NCI-H146 (cell line): ENCODE measurements around the gene NEB.
"Not testable (repeated sequence)": the region's sequence is repeated elsewhere in the genome, so short reads cannot be mapped to it uniquely, and the experiment has no call there.

Experiments used
- DNase-seq: peaks from one replicate; lab custom pipeline; 2025; lab: John Stamatoyannopoulos, UW

The NEB gene

DNA sequence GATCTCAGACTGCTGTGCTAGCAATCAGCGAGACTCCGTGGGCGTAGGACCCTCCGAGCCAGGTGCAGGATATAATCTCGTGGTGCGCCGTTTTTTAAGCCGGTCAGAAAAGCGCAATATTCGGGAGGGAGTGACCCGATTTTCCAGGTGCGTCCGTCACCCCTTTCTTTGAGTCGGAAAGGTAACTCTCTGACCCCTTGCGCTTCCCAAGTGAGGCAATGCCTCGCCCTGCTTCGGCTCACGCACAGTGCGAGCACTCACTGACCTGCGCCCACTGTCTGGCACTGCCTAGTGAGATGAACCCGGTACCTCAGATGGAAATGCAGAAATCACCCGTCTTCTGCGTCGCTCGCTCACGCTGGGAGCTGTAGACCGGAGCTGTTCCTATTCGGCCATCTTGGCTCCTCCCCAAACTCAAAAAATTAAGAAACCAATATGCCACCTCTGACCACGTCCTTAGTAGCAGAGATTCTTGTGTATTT, 29.8 kb downstream of the NEB start:
- DNase-seq = not testable (repeated sequence)

DNA sequence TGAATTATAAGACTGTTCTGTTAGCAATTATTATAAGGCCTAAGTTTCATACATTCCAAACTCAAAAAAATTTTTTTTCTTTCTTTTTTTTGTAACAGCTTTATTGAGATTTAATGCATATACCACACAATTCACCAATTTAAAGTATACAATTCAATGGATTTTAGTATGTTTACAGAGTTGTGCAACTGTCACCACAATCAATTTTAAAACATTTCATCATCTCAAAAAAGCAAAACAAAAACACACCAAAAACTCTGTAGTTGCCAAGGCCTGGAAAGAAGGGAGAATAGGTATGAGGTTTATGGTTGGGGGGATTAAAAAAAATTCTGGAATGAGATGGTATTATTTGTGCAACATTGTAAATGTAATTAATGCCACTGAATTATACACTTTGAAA, 36.1 kb downstream of the NEB start:
- not testable (repeated sequence) for DNase-seq

DNA sequence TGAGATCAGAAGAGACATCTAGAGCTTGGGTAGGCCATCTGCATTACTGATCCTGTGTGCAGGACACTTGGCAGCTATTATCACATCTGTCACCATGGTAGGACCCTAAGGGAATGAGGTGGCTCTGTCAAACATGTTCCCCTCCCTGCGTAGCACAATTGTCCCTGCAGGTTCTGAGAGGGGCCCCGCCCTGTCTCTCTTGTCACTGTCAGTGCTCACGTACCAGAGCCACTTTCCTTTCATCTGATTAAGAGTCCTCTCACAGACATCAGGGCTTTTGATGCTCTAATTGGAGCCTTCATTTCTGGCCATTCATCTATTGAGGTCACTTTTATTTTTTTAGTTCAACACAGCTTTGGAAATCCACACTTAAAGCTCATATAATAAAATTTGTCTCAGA, 38.5 kb downstream of the NEB start:
- no peak for DNase-seq

DNA sequence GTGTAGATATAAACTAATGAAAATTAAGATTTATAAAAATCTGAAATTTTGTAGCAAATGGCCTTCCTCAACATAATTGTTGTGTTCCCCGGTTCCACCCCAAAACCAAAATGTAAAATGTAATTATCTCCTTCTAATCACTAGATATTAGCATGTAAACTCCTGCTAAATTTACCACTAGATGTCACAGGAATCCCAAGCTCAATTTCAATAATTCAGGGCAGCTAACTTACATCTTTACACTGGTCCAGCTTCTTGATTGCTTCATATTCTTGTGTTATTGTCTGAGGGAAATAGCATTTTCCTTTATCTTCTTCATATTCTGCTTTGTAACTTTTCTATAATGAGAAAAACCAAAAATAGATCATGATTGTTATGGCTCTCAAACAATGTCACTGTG, 42.6 kb downstream of the NEB start:
- no peak for DNase-seq

DNA sequence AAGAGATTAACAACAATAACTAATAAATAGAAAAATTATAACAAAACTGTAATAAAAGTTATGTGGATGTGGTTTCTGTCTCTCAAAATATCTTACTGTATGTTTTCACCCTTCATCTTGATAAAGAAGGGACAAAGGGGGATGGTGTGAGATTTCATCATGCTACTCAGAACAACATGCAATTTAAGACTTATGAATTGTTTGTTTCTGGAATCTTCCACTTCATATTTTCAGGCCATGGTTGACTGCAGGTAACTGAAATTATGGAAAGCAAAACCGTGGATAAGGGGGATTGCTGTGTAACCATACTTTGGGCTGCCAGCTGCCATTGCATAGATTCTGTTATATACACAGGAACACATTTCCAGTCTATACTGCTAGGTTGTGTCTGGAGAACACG, 45.6 kb downstream of the NEB start:
- DNase-seq = no peak

DNA sequence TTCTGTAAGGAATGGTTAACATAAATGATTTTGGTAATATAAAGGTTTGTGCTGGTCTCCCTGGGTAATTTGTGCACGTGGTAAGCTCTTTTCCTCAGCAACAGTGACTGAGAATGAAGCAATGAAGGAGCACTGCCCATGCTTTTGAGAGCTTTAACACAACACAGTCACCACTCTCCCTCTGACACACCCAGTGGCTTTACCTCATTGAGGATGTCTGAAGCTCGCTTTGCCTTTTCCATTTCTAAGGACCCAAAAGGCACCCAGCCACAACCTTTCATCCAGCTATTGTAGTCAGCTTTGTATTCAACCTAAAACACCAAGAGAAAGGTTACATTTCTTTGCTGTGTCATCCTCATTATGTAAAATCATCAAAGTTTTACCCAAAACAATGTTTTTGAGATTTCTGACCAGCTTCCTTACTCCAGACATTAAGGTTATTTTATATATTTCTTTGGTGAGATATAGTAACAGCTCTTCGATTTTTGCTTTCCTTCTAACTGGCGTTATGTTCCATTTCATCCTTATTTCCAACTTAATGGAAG, 51.7 kb downstream of the NEB start:
- DNase-seq = no peak

DNA sequence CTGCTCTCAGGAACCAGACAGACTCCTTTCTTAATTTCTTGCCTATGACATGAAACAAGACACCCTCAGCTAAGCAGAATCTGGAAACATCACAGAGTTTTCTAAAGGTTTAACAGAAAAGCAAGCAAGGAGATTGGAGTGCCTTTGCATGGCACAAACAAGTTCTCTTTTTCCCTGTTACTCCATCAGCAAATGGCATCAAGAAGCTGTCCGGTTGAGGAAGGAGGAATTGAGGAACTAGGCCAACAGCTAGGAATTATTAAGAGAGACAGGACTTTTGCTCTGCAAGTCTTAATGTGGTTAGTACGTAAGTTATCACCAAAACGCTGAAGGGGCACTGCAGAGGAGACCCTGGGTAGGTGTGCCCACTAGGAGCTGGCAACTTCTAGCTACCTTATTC, 53.2 kb downstream of the NEB start:
- no peak for DNase-seq

DNA sequence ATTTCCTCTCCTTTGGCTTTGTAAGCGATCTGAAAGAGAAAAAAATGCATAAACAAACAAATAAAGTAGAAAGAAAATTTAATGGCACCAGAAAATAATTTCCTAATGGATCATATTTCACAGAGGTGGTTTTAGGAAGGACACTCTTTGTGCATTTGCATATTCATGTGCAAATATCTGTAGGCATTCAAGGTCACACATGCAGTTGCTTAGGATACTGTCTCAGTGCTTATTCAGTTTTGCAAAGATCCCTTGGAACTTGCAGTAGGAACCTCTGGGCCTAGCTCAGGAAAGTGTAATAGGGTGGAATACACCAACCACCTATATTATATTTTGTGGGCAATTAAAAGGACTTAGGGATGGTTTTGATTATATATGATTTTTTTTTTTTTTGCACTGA, 54.3 kb downstream of the NEB start:
- no peak for DNase-seq

DNA sequence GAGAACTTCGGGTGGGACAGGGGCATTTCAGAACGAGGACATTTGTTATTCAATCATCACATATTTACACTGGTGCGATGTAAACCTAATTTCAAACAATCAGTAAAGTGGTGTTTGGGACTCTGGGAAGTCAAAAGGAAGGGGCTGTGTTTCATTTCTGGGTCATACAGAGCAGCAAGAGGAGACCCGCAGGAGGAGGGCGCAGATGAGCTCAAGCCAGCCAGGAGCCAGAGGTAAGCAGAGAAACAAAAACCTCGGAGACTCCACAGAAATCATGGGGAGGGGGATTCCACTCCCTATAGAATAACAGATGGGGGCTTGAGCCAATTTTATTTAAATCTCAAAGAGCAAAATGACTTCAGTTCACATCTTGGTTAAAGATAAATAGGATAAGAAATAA, 55.4 kb downstream of the NEB start:
- DNase-seq = no peak

DNA sequence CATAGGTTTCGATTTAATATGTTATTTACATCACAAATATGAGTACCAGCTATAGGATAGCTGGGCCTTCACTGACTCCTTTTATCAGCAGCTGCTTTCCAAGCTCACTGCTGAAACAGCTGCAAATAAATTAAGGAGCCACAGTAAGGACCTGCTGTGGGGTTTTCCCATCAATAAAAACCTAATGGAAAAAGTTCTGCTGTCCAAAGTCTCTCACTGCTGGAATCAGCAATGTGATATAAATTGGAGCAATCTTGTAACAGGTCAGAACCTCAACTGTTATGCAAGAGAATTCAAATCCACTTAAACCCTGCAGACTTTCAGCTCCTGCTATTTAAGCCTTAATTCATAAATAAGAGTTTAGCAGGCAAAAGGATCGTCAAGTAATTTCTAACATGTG, 61.3 kb downstream of the NEB start:
- DNase-seq = no peak

DNA sequence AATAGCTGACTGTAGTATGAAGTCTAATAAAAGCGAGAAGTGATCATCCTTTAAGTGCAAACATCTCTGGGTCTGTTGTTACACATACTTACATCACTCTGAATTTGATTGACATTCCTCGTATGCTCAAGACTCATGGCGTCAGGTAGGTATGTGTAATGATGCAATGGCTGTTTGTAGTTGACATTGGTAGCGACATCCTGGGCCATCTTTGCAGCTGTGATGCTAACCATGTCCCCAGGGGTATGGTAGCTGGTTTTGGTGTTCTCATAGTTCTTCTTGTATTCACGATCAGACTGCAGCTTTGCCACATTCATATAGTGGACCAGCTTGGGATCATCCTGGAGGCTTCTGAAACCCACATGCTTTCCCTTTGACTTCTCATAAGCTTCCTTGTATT, 62.0 kb downstream of the NEB start:
- DNase-seq = no peak

DNA sequence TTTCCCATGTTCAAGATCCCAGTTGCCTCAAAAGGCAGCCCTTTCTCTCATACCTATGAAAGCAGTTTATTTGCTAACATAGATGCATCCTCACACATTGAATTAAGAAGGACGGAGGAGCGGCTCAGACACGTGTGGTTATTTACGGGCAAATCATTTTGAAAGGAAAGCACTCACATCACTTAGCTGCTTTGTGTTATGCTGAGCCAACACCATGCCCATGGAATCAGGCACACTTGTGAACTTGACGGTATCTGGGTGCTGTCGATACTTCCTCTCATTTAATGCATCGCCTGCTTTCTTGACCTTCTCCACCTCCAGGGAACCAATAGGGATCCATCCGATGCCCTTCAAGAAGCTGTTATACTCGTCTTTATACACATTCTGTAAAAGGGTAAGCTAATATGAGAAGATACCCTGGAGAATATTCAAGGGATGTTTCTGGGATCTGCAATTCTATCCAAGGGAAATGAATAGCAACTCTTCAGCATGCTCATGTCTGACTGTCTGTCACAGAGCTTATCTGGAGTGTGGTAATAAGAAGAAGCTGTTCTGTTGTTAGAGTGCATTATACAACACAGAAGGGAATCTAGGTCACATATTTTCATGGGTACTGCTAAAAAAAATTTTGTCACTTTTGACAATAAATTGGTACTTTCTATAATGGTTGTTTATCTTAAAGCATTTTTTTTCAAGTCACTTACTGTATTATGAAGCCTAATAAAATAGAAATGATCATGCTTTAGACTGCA, 63.3 kb downstream of the NEB start:
- DNase-seq = no peak

DNA sequence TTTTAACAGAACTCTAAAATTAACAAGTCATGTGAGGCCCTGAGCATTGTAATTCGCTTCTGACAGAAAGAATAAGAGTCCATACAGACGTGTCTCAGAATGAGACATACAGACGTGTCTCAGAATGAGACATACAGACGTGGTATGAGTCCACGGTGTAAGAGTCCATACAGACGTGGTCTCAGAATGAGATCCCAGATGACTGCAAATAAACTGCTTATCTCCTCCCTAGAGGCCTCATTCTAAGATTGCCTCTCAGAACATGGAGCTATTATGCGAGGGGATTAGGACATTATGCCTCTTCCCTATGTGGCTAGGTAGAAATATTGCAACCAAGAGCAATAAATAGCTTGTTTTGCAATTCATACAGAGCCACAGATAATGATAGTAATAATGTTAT, 63.9 kb downstream of the NEB start:
- DNase-seq = no peak

DNA sequence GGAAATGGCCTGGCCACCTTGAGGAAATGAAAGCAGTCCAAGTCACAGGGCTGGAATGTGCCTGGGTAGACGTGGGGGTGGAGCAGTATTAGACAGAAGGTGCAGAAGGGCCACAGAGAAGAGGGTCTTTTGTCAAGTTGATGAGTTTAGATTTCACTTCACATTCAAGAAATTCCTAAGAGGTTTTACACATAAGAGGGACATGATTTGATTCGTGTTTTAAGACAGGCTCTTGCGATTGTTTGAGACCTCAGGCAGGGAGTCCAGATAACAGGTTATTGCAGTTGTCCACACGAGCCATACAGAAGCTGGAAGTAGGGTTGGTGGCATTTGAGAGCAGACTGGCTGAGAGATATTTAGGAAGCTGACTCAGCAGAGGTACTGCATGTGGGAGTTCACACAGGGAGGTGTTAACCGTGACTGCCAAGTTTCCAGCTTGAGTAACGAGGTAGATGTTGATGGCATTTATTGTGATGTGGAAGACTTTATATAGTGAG, 64.6 kb downstream of the NEB start:
- DNase-seq = no peak

DNA sequence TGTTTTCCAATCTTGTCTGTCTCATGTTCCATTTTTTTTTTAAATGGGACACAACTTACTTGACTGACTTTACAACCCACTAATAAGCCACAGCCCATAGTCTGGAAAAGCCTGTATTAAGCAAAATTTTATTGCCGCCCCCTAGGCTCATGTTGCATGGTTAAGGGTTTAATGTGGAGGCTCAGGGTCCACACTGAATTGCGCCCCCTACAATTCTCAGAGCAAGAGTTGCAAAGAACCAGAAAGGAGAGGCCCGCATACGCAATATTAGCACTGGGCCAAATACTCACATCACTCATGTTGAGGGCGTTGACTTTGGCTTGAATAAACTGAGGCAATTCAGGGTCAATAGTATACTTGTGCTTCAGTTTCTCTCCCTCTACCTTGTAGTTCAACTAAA, 65.5 kb downstream of the NEB start:
- DNase-seq = no peak

DNA sequence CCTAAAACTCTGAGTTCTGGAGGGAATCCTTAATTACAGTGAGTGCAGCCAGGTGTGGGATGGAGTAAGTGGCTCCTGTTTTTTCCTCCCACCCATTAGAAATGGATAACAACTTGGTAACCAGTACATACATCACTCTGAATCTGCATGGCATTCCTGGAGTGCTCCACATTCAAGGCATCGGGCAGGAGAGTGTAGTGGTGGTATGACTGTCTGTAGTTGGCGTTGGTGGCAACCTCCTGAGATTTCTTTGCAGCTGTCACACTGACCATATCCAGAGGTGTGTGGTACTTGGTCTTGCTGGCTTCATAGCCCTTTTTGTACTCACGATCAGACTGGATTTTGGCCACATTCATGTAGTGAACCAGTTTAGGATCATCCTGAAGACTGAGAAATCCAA, 68.3 kb downstream of the NEB start:
- DNase-seq = no peak

DNA sequence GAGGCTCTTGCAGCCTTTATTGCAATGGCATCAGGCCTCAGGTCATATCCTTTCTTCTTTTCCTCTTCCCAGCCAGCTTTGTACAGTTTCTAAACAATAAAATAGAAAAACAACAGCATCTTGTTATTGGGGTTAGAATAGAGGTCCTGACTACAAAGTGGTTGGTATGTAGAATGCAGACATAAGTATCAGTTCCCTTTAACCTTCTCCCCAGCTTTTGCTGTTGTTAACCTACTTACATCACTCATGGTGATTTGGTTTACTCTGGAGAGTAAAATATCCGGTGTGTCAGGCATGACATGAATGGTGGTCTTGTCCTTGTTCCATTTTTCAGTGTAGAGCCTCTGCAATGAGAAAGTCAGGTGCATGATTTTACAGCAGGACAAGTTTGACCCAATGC, 69.8 kb downstream of the NEB start:
- no peak for DNase-seq

DNA sequence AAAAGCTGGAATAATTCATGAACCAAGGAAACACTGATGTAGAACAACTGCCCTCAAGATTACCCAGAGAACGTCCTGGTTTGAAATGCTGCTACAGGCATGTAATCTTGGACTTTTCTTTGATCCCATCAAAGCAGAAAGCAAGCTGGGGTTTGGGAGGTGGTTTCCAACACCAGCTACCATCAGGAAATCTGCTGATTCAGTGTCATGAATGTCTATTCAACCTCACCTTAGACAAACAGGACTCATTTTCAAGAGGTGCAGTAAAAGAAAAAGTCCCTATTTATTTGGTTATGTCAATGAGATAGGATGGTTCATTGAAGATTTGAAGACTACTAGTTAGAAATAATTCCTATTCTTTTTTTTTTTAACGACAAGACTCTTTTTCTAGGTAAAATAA, 72.7 kb downstream of the NEB start:
- DNase-seq = no peak

DNA sequence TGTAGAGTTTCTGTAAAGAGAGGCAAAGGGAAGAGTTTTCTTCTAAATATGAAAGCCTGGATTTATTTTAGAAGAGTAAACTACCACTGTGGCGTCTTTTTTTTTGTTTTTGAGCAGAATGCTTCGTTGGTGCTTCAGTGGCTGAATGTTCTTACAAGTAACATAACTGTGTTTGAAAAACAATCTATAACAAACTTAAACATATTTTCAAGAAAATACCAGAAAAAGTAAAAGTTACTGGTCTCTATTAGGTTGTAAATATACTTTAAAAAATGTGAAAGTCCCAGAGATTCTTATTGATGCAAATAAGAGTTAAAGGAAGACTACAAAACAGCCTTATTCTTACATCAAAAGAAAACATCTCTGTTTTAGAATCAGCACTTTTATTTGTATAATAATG, 76.2 kb downstream of the NEB start:
- DNase-seq = no peak

DNA sequence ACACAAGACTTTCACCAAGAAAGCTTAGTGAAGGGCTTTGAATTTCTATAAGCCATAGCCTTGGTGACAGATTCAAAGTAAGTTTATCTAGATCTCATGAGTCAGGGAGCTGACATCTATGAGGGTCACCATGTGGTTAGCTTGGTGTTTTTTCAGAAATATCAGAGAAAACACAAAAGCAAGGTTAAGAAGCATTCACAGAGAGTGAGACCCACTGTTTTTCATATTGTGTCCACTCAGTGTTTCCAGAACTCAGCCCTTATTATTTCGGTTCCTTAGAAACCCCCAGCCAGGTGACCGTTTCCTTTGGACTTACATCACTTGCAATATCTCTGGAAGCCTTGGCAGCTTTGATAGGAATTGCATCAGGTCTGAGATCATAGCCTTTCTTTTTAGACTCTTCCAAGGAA, 76.6 kb downstream of the NEB start:
- no peak for DNase-seq

DNA sequence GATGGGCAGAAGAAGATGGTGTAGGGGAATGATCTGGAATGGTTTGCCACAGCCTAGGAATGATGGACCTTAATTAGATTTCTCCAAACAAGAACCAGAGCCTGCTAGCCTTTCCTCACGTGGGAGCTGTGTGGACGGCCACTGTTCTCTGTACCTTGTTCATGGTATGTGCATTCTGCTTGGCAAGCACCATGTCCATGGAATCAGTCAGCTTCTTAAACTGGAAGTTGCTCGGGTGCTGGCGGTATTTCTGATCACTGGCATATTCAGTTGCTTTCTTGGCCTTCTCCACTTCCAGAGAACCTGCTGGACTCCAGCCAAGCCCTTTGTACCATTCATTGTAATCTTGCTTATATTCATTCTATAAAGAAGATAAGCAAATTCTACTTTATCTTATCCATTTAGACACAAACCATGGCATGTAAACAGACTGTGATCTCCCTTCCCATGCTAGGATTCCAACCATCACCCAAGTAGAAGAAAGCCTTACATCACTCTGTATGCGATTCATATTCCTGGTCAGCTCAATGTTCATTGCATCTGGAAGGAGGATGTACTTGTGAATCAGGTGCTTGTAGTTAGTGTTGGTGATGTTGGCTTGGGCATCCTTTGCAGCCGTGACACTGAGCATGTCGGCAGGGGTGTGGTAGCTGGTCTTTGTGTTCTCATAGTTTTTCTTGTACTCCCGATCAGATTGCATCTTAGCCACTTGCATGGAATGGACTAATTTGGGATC, 78.4 kb downstream of the NEB start:
- no peak for DNase-seq

DNA sequence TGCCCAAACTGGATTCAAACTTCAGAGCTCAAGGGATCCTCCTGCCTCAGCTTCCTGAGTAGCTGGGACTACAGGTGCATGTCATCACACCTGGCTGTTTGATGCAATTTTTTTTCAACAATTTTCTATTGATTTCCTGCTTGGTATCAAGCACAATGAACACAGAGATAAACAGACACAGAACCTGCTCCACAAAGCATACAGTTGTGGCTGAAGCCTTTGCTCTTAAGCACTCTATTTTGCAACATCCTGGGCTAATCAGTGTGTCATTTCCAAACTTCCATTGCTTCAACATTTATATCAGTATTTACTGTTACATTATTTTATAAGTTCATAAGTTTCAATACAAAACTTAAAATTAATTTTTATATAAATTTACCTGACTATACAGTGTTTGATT, 79.4 kb downstream of the NEB start:
- DNase-seq = no peak

DNA sequence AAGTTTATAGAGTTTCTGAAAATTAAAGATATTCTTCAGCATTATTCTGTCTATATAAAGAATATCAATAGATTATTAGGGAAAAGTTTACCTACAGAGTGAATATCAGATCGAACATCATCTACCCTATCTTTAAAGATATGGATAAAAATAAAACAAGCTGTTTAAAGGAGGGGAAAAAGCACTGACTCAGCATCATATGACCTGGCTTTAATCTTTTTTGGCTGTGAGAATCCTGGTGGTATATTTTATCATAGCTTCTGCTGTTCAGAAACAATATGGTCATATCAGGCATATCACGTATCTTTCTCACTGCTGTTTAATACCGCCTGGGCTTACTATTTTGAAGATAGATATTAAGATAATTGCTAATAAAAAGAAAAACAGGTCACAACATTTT, 80.2 kb downstream of the NEB start:
- no peak for DNase-seq
